ENCODE data around the gene BABAM2. TPM values are rescaled to one million over a fixed set of nuclear protein-coding genes. Genes with fewer than 3 reads are reported as not detected.

BABAM2 gene
- total RNA-seq, 1 experiment from 2014 or later: 27.1 TPM

DNA sequence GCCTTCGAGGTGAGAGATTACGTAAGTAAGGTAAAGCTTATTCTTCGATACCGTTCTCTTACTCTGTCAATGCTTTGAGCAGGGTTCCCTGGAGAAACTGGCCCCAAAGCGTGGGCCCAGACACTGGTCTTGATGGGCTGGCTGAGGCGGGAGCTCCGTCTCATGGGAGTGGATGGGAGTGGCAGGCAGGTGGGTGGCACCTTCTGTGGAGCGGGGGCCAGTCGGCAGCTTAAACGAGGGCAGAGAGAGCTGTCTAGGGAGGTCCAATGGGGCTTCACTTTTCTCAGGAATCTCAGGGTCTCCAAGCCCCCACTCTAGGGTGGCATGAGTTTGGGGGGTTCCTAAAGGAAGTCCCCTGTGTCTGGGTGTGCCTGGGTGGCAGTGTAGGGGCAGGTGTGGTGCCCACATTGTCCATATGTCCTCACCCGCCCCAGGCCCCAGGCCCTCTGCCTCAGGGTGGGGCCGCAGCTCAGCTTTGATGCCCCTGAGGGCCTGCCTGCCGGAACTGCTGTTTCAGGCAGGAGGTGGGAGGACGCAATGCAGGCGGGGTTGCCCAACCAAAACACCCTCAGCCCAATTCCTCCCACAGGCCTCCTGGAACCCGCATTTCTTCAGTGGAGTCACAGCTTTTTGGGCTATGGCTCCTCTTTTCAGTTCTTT is 469.7 kb downstream of the BABAM2 start:
- Histone ChIP-seq H3K23ac (ENCODE audit: insufficient read length, low read depth, low read length) (no peak overlapping the region), H3K23me2 (ENCODE audit: insufficient read length, low read depth, low read length, poor library complexity, severe bottlenecking) (no peaks in the 10 kb centered on the region), H3K4me2 (ENCODE audit: insufficient read depth, insufficient read length, low read length) (no peak overlapping the region), H2BK12ac (ENCODE audit: insufficient read length, low read depth, low read length) (no peak overlapping the region), H4K5ac (ENCODE audit: insufficient read length, low read depth, low read length) (no peak overlapping the region), H3K27me3 (ENCODE audit: insufficient read depth, low read length) (no peaks in the 10 kb centered on the region), H3K79me2 (ENCODE audit: insufficient read depth, low read length) (no peaks in the 10 kb centered on the region), H3K79me1 (ENCODE audit: insufficient read depth, low read depth, low read length, poor library complexity, severe bottlenecking) (no peaks in the 10 kb centered on the region), H4K20me1 (ENCODE audit: control insufficient read depth, insufficient read depth, insufficient read length) (no peaks in the 10 kb centered on the region), H2AK5ac (ENCODE audit: insufficient read length, low read length) (no peak overlapping the region), H2BK120ac (ENCODE audit: low read depth, low read length, poor library complexity, severe bottlenecking) (no peak overlapping the region), H4K8ac (replicated peaks; ENCODE audit: insufficient read length, low read depth, low read length) (no peak overlapping the region), H3K14ac (ENCODE audit: insufficient read depth, low read length) (no peak overlapping the region), H3K9me3 (ENCODE audit: control insufficient read depth, low read depth, low read length) (no peaks in the 10 kb centered on the region), H3K56ac (ENCODE audit: insufficient read length, low read depth, low read length) (no peak overlapping the region), H2BK15ac (ENCODE audit: low read depth, low read length) (no peak overlapping the region), H3K27ac (ENCODE audit: insufficient read length, low read depth, low read length) (no peak overlapping the region), H2BK20ac (ENCODE audit: low read depth, low read length, poor library complexity, severe bottlenecking) (no peak overlapping the region), H4K91ac (ENCODE audit: insufficient read length, low read depth, low read length) (no peak overlapping the region), H3K18ac (ENCODE audit: insufficient read length, low read depth, low read length) (no peak overlapping the region), H3K4ac (ENCODE audit: low read depth, low read length) (no peak overlapping the region), H3T11ph (ENCODE audit: low read length) (no peak overlapping the region), H2BK5ac (ENCODE audit: insufficient read length, low read length) (no peak overlapping the region), H3K9ac (ENCODE audit: extremely low read depth, insufficient read length, low read length) (no peak overlapping the region), H3K4me1 (ENCODE audit: insufficient read depth, low read length) (no peaks in the 10 kb centered on the region), H2AFZ (ENCODE audit: low read length) (no peak overlapping the region)
- WGBS (ENCODE audit: extremely low coverage, insufficient read length, low lambda C conversion rate): no CpG with 5 or more reads among the region's 16 CpGs
- DNase-seq: no peak
- no peaks in the 10 kb centered on the region for H3K9me3 Mint-ChIP-seq
- TF ChIP-seq, protein P1, sequence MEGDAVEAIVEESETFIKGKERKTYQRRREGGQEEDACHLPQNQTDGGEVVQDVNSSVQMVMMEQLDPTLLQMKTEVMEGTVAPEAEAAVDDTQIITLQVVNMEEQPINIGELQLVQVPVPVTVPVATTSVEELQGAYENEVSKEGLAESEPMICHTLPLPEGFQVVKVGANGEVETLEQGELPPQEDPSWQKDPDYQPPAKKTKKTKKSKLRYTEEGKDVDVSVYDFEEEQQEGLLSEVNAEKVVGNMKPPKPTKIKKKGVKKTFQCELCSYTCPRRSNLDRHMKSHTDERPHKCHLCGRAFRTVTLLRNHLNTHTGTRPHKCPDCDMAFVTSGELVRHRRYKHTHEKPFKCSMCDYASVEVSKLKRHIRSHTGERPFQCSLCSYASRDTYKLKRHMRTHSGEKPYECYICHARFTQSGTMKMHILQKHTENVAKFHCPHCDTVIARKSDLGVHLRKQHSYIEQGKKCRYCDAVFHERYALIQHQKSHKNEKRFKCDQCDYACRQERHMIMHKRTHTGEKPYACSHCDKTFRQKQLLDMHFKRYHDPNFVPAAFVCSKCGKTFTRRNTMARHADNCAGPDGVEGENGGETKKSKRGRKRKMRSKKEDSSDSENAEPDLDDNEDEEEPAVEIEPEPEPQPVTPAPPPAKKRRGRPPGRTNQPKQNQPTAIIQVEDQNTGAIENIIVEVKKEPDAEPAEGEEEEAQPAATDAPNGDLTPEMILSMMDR (conservative IDR thresholded peaks at IDR 0.05): no peak
- H3K4me3 Mint-ChIP-seq: no peak overlapping the region
- peaks cover 11% of the 10 kb centered on the region for H3K27me3 Mint-ChIP-seq (ENCODE audit: low read depth)
- H3K4me1 Mint-ChIP-seq: peaks cover 17 to 32% of the 10 kb centered on the region in 2 experiments
- no peaks in the 10 kb centered on the region; a peak in 1 of 7 replicates for H3K36me3 Mint-ChIP-seq (ENCODE audit: insufficient read depth in 1 of 3, low read depth in 3 of 3)
- H3K27ac Mint-ChIP-seq: no peak overlapping the region

Measured in H9 (cell line).